Mesothelial cell of epicardium (in vitro differentiated cells): ENCODE results near the gene ANKRD10. TPM values are rescaled to one million over a fixed set of nuclear protein-coding genes. Genes with fewer than 3 reads are reported as not detected.
"Not testable (repeated sequence)": the region's sequence is repeated elsewhere in the genome, so short reads cannot be mapped to it uniquely, and the experiment has no call there.

Source experiments
- DNase-seq, 2 experiments: peaks; one replicate each; pipeline ENCODE4 v3.0.0; 2021; ENCODE audit warnings: low spot score in 2 of 2; ENCODE audit not compliant: unreplicated experiment in 2 of 2
- H3K27ac Mint-ChIP-seq: 2 replicates; pipeline ENCODE4 v1.8.0; 2021; ENCODE audit warnings: mixed read lengths
- H3K27me3 Mint-ChIP-seq: 2 replicates; pipeline ENCODE4 v1.8.0; 2021; ENCODE audit warnings: low read depth, mixed read lengths
- H3K36me3 Mint-ChIP-seq: 2 replicates; pipeline ENCODE4 v1.8.0; 2021; ENCODE audit warnings: mixed read lengths
- H3K4me1 Mint-ChIP-seq: 2 replicates; pipeline ENCODE4 v1.8.0; 2021; ENCODE audit warnings: mixed read lengths
- H3K4me3 Mint-ChIP-seq: 2 replicates; pipeline ENCODE4 v1.8.0; 2021; ENCODE audit warnings: mild to moderate bottlenecking, moderate library complexity, mixed read lengths
- H3K9me3 Mint-ChIP-seq: 2 replicates; pipeline ENCODE4 v1.8.0; 2021; ENCODE audit warnings: mixed read lengths
- CTCF ChIP-seq: fragments of 200-600 bp; sonication (generic); IDR thresholded peaks from one replicate; pipeline ENCODE4 v1.5.0; 2021; ENCODE audit warnings: antibody characterized with exemption; ENCODE audit not compliant: unreplicated experiment
- total RNA-seq: library from RNA; stranded (reverse); gene quantifications from 3 replicates; pipeline ENCODE4 v1.2.1, GENCODE V29; 2021

ANKRD10 gene
- total RNA-seq, 1 donor from 2014 or later: 258 TPM

GRCh38 chr13:110838867-110839538, 75.9 kb downstream of the ANKRD10 start:
- H3K9me3 Mint-ChIP-seq: peaks cover 13% of the 10 kb centered on the region
- DNase-seq: no peak
- no peaks in the 10 kb centered on the region for H3K36me3 Mint-ChIP-seq
- H3K4me3 Mint-ChIP-seq: no peak overlapping the region
- peaks cover 27% of the 10 kb centered on the region for H3K4me1 Mint-ChIP-seq
- TF ChIP-seq CTCF: no peak
- H3K27ac Mint-ChIP-seq: no peak overlapping the region
- H3K27me3 Mint-ChIP-seq: no peaks in the 10 kb centered on the region

GRCh38 chr13:110838116-110838515, 76.8 kb downstream of the ANKRD10 start:
- no peak for TF ChIP-seq CTCF
- Mint-ChIP-seq H3K36me3 (no peaks in the 10 kb centered on the region), H3K27me3 (no peaks in the 10 kb centered on the region), H3K4me3 (no peak overlapping the region), H3K9me3 (peaks cover 7% of the 10 kb centered on the region), H3K4me1 (peaks cover 27% of the 10 kb centered on the region), H3K27ac (peak overlapping the region; percentile 7)
- DNase-seq: no peak

- not testable (repeated sequence) for H3K4me3 Mint-ChIP-seq, H3K27me3 Mint-ChIP-seq, H3K36me3 Mint-ChIP-seq, DNase-seq, H3K9me3 Mint-ChIP-seq
- H3K27ac Mint-ChIP-seq: peak overlapping the region; percentile 68
- H3K4me1 Mint-ChIP-seq: peaks cover 27% of the 10 kb centered on the region
Measured at GRCh38 chr13:110837397-110838061, 77.3 kb downstream of the ANKRD10 start.

- no peak for TF ChIP-seq CTCF
- H3K4me1 Mint-ChIP-seq: peaks cover 27% of the 10 kb centered on the region
- H3K36me3 Mint-ChIP-seq: no peaks in the 10 kb centered on the region
- H3K4me3 Mint-ChIP-seq: no peak overlapping the region
- peaks cover 3% of the 10 kb centered on the region for H3K9me3 Mint-ChIP-seq
- no peak overlapping the region for H3K27ac Mint-ChIP-seq
- no peaks in the 10 kb centered on the region for H3K27me3 Mint-ChIP-seq
- DNase-seq: no peak
Measured at GRCh38 chr13:110836605-110836903, 78.3 kb downstream of the ANKRD10 start.

GRCh38 chr13:110835721-110836604, 78.9 kb downstream of the ANKRD10 start:
- DNase-seq: no peak
- TF ChIP-seq CTCF: no peak
- peaks cover 27% of the 10 kb centered on the region for H3K4me1 Mint-ChIP-seq

GRCh38 chr13:110834572-110834971, 80.3 kb downstream of the ANKRD10 start:
- Mint-ChIP-seq H3K4me3 (no peak overlapping the region), H3K36me3 (no peaks in the 10 kb centered on the region), H3K4me1 (peaks cover 27% of the 10 kb centered on the region), H3K27me3 (no peaks in the 10 kb centered on the region), H3K27ac (no peak overlapping the region), H3K9me3 (no peaks in the 10 kb centered on the region)
- TF ChIP-seq CTCF: no peak
- DNase-seq: no peak

More at GRCh38 chr13:110835721-110836604, 78.9 kb downstream of the ANKRD10 start:
- Mint-ChIP-seq H3K27me3 (no peaks in the 10 kb centered on the region), H3K4me3 (no peak overlapping the region), H3K36me3 (no peaks in the 10 kb centered on the region), H3K9me3 (no peaks in the 10 kb centered on the region), H3K27ac (no peak overlapping the region)
